Measurements from ENCODE around the gene SLC22A23.
A peak's percentile ranks its signal among the peaks of the same experiment; 100 is the strongest.

SLC22A23 gene

DNA sequence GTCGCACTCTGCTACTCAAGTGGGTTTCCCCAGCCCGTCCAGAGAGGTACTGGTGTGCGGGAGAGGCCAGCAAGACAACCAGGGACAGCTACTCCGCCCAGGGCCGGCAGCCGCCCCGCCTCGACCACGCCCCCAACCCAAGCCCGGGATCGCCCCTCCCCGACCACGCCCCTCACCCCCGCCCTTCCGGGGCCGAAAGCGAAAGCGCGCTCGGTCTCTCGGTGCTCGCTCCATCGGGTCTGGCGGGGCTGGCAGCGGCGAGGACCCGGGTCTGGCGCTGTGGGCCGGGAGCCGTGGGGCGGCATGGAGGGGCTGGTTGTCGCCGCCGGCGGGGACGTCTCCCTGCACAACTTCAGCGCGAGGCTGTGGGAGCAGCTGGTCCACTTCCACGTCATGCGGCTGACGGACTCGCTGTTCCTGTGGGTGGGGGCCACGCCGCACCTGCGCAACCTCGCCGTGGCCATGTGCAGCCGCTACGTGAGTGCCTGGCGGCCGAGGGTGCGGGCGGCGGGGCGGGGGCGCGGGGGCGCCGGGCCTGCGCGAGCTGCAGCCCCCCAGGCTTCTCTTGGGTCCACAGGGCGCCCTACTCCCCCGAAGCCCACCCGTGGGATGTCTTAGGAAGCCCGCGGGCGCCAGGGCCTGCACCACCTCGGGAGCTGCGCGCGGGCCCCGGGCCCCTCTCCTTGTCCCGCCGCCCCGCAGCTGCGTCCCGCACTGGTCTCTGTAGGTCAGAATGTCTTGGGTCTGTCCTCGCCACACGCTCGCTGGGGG lies 197.9 kb downstream of the SLC22A23 start, which contains the start of gene PSMG4:
PSMG4 (plus strand) TSS at position 228 of the 771 bp plus-strand sequence; CDS start at position 304, 76 bp downstream.
- no peaks in the 10 kb centered on the region for H3K9me3 ChIP-seq (replicated peaks; ENCODE audit: insufficient read depth, low read length)
- H3K9me2 ChIP-seq (replicated peaks; ENCODE audit: insufficient read depth, low read length) = no peaks in the 10 kb centered on the region
- peak within 1 kb of the TSS; percentile 67 for H3K9ac ChIP-seq (ENCODE audit: low read length)
- peaks cover 5% of the 10 kb centered on the region; the same call in 1 of the 2 replicates for H4K20me1 ChIP-seq (ENCODE audit: insufficient read depth, low read length)
- H3K79me2 ChIP-seq (ENCODE audit: low read length) = peaks cover 49% of the 10 kb centered on the region
- no peaks in the 10 kb centered on the region for H3K36me3 ChIP-seq (replicated peaks; ENCODE audit: insufficient read depth, low read length)
- TF ChIP-seq, protein P1, sequence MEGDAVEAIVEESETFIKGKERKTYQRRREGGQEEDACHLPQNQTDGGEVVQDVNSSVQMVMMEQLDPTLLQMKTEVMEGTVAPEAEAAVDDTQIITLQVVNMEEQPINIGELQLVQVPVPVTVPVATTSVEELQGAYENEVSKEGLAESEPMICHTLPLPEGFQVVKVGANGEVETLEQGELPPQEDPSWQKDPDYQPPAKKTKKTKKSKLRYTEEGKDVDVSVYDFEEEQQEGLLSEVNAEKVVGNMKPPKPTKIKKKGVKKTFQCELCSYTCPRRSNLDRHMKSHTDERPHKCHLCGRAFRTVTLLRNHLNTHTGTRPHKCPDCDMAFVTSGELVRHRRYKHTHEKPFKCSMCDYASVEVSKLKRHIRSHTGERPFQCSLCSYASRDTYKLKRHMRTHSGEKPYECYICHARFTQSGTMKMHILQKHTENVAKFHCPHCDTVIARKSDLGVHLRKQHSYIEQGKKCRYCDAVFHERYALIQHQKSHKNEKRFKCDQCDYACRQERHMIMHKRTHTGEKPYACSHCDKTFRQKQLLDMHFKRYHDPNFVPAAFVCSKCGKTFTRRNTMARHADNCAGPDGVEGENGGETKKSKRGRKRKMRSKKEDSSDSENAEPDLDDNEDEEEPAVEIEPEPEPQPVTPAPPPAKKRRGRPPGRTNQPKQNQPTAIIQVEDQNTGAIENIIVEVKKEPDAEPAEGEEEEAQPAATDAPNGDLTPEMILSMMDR (IDR thresholded peaks at IDR 0.05; ENCODE audit: low read length) = no peak
- no peak for TF ChIP-seq EZH2 (optimal IDR thresholded peaks at IDR 0.05; ENCODE audit: low read depth, low read length)
- TF ChIP-seq EZH2phosphoT487 (IDR thresholded peaks at IDR 0.05; ENCODE audit: low read length) = no peak
- H3K4me2 ChIP-seq (ENCODE audit: low read depth, low read length) = peak within 1 kb of the TSS; percentile 90
- peak within 1 kb of the TSS; percentile 66 for H2AFZ ChIP-seq (ENCODE audit: low read length)
- H3K27ac ChIP-seq (ENCODE audit: low read length) = peak within 1 kb of the TSS; percentile 41; the same call in 1 of the 2 replicates
- H3K4me3 ChIP-seq (ENCODE audit: low read length) = peak within 1 kb of the TSS; percentile 86
- peaks cover 6% of the 10 kb centered on the region; the same call in 1 of the 2 replicates for H3K27me3 ChIP-seq (replicated peaks; ENCODE audit: insufficient read depth, low read length)
- DNase-seq = peak; percentile 82
- no peaks in the 10 kb centered on the region for H3F3A ChIP-seq (ENCODE audit: insufficient read depth, low read length)
- H3K4me1 ChIP-seq (ENCODE audit: low read length) = 0 out of 2 replicates have a peak, but pooled peaks cover 9% of the 10 kb centered on the region

DNA sequence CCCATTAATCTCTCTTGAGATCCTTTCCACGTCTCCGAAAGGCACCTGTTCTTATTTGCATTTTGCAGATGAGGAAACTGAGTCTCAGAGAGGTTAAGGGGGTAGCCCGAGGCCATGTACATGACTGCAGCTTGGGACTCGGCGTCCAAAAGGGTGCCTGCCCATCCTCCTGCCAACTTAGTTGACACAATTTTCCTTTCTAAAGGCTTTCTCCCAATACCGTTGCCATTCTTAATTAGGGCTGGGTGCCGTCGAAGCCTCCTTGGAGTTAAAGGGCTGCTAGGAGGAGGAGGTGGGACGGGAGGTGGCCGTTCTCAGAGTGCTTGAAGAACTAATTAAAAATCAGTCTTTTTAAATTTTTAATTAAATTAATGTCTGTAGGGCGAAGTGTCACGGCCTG lies 198.6 kb downstream of the SLC22A23 start:
- Histone ChIP-seq H3K36me3 (replicated peaks; ENCODE audit: insufficient read depth, low read length) (no peaks in the 10 kb centered on the region), H3F3A (ENCODE audit: insufficient read depth, low read length) (no peaks in the 10 kb centered on the region), H3K9me3 (replicated peaks; ENCODE audit: insufficient read depth, low read length) (no peaks in the 10 kb centered on the region), H3K4me3 (ENCODE audit: low read length) (peak overlapping the region; percentile 86; the same call in 1 of the 2 replicates), H2AFZ (ENCODE audit: low read length) (no peak overlapping the region), H3K4me1 (ENCODE audit: low read length) (0 out of 2 replicates have a peak, but pooled peaks cover 9% of the 10 kb centered on the region), H3K27me3 (replicated peaks; ENCODE audit: insufficient read depth, low read length) (peaks cover 6% of the 10 kb centered on the region; the same call in 1 of the 2 replicates), H3K9ac (ENCODE audit: low read length) (no peak overlapping the region), H3K4me2 (ENCODE audit: low read depth, low read length) (peak overlapping the region; percentile 53), H4K20me1 (ENCODE audit: insufficient read depth, low read length) (peaks cover 5% of the 10 kb centered on the region; the same call in 1 of the 2 replicates), H3K79me2 (ENCODE audit: low read length) (peaks cover 42% of the 10 kb centered on the region), H3K27ac (ENCODE audit: low read length) (no peak overlapping the region), H3K9me2 (replicated peaks; ENCODE audit: insufficient read depth, low read length) (no peaks in the 10 kb centered on the region)
- TF ChIP-seq EZH2 (optimal IDR thresholded peaks at IDR 0.05; ENCODE audit: low read depth, low read length) (no peak), EZH2phosphoT487 (IDR thresholded peaks at IDR 0.05; ENCODE audit: low read length) (no peak)
- TF ChIP-seq, protein P1 (IDR thresholded peaks at IDR 0.05; ENCODE audit: low read length) = no peak
- DNase-seq = no peak

DNA sequence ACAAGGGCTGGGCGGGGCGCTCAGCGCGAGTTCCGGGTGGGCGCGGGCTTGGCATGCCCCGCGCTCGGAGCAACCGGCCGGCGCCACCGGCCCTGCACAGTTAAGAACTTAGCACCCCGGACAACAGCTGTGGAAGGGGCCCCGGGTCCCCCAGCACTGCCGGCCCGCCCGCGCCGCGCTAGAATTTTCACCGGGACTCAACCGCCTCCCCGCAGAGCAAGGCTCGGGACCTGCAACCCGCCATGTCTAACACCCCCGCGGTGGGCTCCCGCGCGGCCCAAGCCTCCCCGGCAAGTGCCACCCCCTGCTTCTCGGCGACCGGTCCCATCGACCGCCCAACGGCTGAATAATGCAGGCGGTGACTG lies 203.3 kb downstream of the SLC22A23 start:
- H4K20me1 ChIP-seq (ENCODE audit: insufficient read depth, low read length) = no peaks in the 10 kb centered on the region
- no peaks in the 10 kb centered on the region for H3K9me3 ChIP-seq (replicated peaks; ENCODE audit: insufficient read depth, low read length)
- TF ChIP-seq EZH2phosphoT487 (IDR thresholded peaks at IDR 0.05; ENCODE audit: low read length) (no peak), EZH2 (optimal IDR thresholded peaks at IDR 0.05; ENCODE audit: low read depth, low read length) (no peak)
- TF ChIP-seq, protein P1 (IDR thresholded peaks at IDR 0.05; ENCODE audit: low read length) = no peak
- H3F3A ChIP-seq (ENCODE audit: insufficient read depth, low read length) = no peaks in the 10 kb centered on the region
- peaks cover 6% of the 10 kb centered on the region; the same call in 1 of the 2 replicates for H3K27me3 ChIP-seq (replicated peaks; ENCODE audit: insufficient read depth, low read length)
- H3K79me2 ChIP-seq (ENCODE audit: low read length) = no peaks in the 10 kb centered on the region
- no peak overlapping the region for H3K4me3 ChIP-seq (ENCODE audit: low read length)
- 0 out of 2 replicates have a peak, but pooled peaks cover 3% of the 10 kb centered on the region for H3K4me1 ChIP-seq (ENCODE audit: low read length)
- H3K36me3 ChIP-seq (replicated peaks; ENCODE audit: insufficient read depth, low read length) = no peaks in the 10 kb centered on the region
- H3K9ac ChIP-seq (ENCODE audit: low read length) = no peak overlapping the region
- no peak overlapping the region for H3K4me2 ChIP-seq (ENCODE audit: low read depth, low read length)
- no peaks in the 10 kb centered on the region for H3K9me2 ChIP-seq (replicated peaks; ENCODE audit: insufficient read depth, low read length)
- H3K27ac ChIP-seq (ENCODE audit: low read length) = no peak overlapping the region
- no peak for DNase-seq
- H2AFZ ChIP-seq (ENCODE audit: low read length) = no peak overlapping the region

Data from MM.1S (cell line).